PC-9 (cell line): ENCODE data around the gene DIAPH3. TPM values are rescaled to one million over a fixed set of nuclear protein-coding genes. Genes with fewer than 3 reads are reported as not detected.

Source experiments
- BruUV-seq: library from RNA; stranded (reverse); fragments of 400-500 nt; replicated peaks from 2 replicates; lab custom pipeline; 2021; lab: Mats Ljungman, UMichigan
- CTCF ChIA-PET: fragments of 300-600 bp; sonication (Branson Sonifier 250); formaldehyde crosslinking; loops from one replicate; lab custom pipeline; 2022; ENCODE audit warnings: antibody characterized with exemption; lab: Charles Lee
- POLR2A ChIA-PET: fragments of 300-600 bp; sonication (Branson Sonifier 250); formaldehyde crosslinking; loops from one replicate; lab custom pipeline; 2022; ENCODE audit warnings: antibody characterized with exemption; ENCODE audit not compliant: unreplicated experiment; lab: Charles Lee
- DNase-seq, 2 experiments: peaks; one replicate each; pipeline versions ENCODE4 v3.0.0 to v3.0.0-alpha.2; 2015 to 2022; ENCODE audit warnings: mixed read lengths in 1 of 2
- H2AFZ ChIP-seq: fragments of 200-600 bp; sonication (generic); 2 replicates; pipeline ENCODE4 v1.8.1; 2017; ENCODE audit warnings: antibody characterized with exemption
- H3F3A ChIP-seq: fragments of 200-600 bp; sonication (generic); 2 replicates; pipeline ENCODE4 v1.8.1; 2017; ENCODE audit warnings: antibody characterized with exemption, mild to moderate bottlenecking, low read depth; ENCODE audit not compliant: insufficient read depth
- H3K27ac ChIP-seq: fragments of 200-600 bp; sonication (generic); 2 replicates; pipeline ENCODE4 v1.6.1; 2016; ENCODE audit warnings: mixed run types
- H3K27me3 ChIP-seq: fragments of 200-600 bp; sonication (generic); 2 replicates; pipeline ENCODE4 v1.6.1; 2016; ENCODE audit warnings: low read depth, mixed run types; ENCODE audit not compliant: insufficient read depth
- H3K36me3 ChIP-seq: fragments of 200-600 bp; sonication (generic); 2 replicates; pipeline ENCODE4 v1.6.1; 2016; ENCODE audit warnings: low read depth, mixed run types
- H3K4me1 ChIP-seq: fragments of 200-600 bp; sonication (generic); replicated peaks from 2 replicates; pipeline ENCODE4 v1.6.1; 2016; ENCODE audit warnings: mixed run types; ENCODE audit not compliant: insufficient read depth
- H3K4me2 ChIP-seq: fragments of 200-600 bp; sonication (generic); 2 replicates; pipeline ENCODE4 v1.6.1; 2017; ENCODE audit warnings: mixed run types
- H3K4me3 ChIP-seq: fragments of 200-600 bp; sonication (generic); 2 replicates; pipeline ENCODE4 v1.6.1; 2016; ENCODE audit warnings: mixed run types
- H3K79me2 ChIP-seq: fragments of 200-600 bp; sonication (generic); 2 replicates; pipeline ENCODE4 v1.6.1; 2017; ENCODE audit warnings: low read depth, mixed run types
- H3K9me2 ChIP-seq: fragments of 200-600 bp; sonication (generic); 2 replicates; pipeline ENCODE4 v1.8.1; 2017; ENCODE audit warnings: mild to moderate bottlenecking; ENCODE audit not compliant: insufficient read depth
- H3K9me3 ChIP-seq: fragments of 200-600 bp; sonication (generic); 2 replicates; pipeline ENCODE4 v1.8.1; 2016; ENCODE audit warnings: low read depth; ENCODE audit not compliant: insufficient read depth
- H4K20me1 ChIP-seq: fragments of 200-600 bp; sonication (generic); 2 replicates; pipeline ENCODE4 v1.8.1; 2017; ENCODE audit not compliant: insufficient read depth
- CTCF ChIP-seq: fragments of 200-600 bp; sonication (generic); conservative IDR thresholded peaks from 2 replicates; pipeline ENCODE4 v1.6.1; 2017; ENCODE audit warnings: mixed run types, antibody characterized with exemption, mild to moderate bottlenecking, moderate library complexity
- EZH2 ChIP-seq: fragments of 200-600 bp; sonication (generic); IDR thresholded peaks from 2 replicates; pipeline ENCODE4 v1.8.0; 2017; ENCODE audit warnings: antibody characterized with exemption, low read depth
- intact Hi-C: fragments of 100-400 bp; cut with micrococcal nuclease; formaldehyde crosslinking; loops from one replicate; pipeline ENCODE4 v1.10.0; 2022; ENCODE audit not compliant: unreplicated experiment
- total RNA-seq: library from RNA; stranded (reverse); gene quantifications from 2 replicates; pipeline ENCODE4 v1.2.3, GENCODE V29; 2021

The DIAPH3 gene
- total RNA-seq, 1 experiment from 2014 or later: 39.3 TPM

GRCh38 chr13:59975807-59976435, 187.8 kb downstream of the DIAPH3 start:
- Histone ChIP-seq H4K20me1 (no peaks in the 10 kb centered on the region), H3K36me3 (no peaks in the 10 kb centered on the region), H2AFZ (no peak overlapping the region), H3K27ac (no peak overlapping the region), H3K9me2 (no peaks in the 10 kb centered on the region), H3K9me3 (no peaks in the 10 kb centered on the region), H3K4me1 (no peaks in the 10 kb centered on the region), H3K27me3 (no peaks in the 10 kb centered on the region), H3K79me2 (no peaks in the 10 kb centered on the region), H3K4me2 (no peak overlapping the region), H3F3A (no peaks in the 10 kb centered on the region), H3K4me3 (no peak overlapping the region)
- POLR2A ChIA-PET: no interaction called here
- DNase-seq: no peak
- CTCF ChIA-PET: no interaction called here
- intact Hi-C loops: no loop called here
- no TSS peak for BruUV-seq
- TF ChIP-seq CTCF: no peak
- TF ChIP-seq EZH2: no peak

- no TSS peak for BruUV-seq
- no peaks in the 10 kb centered on the region; the same call in 1 of the 2 replicates for H4K20me1 ChIP-seq
- POLR2A ChIA-PET: no interaction called here
- intact Hi-C loops: no loop called here
- H3K4me3 ChIP-seq: no peak overlapping the region
- no peaks in the 10 kb centered on the region for H3K4me1 ChIP-seq
- no peak for DNase-seq
- H3K9me3 ChIP-seq: no peaks in the 10 kb centered on the region
- H3K27me3 ChIP-seq: no peaks in the 10 kb centered on the region
- H3F3A ChIP-seq: no peaks in the 10 kb centered on the region
- no peak overlapping the region for H3K4me2 ChIP-seq
- no peak overlapping the region for H2AFZ ChIP-seq
- TF ChIP-seq EZH2 (no peak), CTCF (no peak)
- no peaks in the 10 kb centered on the region for H3K9me2 ChIP-seq
- no peak overlapping the region for H3K27ac ChIP-seq
- H3K36me3 ChIP-seq: no peaks in the 10 kb centered on the region
- H3K79me2 ChIP-seq: no peaks in the 10 kb centered on the region
- CTCF ChIA-PET: no interaction called here
Measured at GRCh38 chr13:59970847-59971246, 192.9 kb downstream of the DIAPH3 start.

GRCh38 chr13:59963827-59964226, 199.9 kb downstream of the DIAPH3 start:
- intact Hi-C loops: no loop called here
- no TSS peak for BruUV-seq
- POLR2A ChIA-PET: no interaction called here

More at GRCh38 chr13:59963827-59964226, 199.9 kb downstream of the DIAPH3 start:
- H2AFZ ChIP-seq: no peak overlapping the region
- H3K9me3 ChIP-seq: no peaks in the 10 kb centered on the region
- CTCF ChIA-PET: no interaction called here
- TF ChIP-seq CTCF (no peak), EZH2 (no peak)
- H3K9me2 ChIP-seq: no peaks in the 10 kb centered on the region
- no peaks in the 10 kb centered on the region; the same call in 1 of the 2 replicates for H4K20me1 ChIP-seq
- no peaks in the 10 kb centered on the region for H3K36me3 ChIP-seq
- H3K79me2 ChIP-seq: no peaks in the 10 kb centered on the region
- no peak overlapping the region for H3K4me3 ChIP-seq
- H3K27ac ChIP-seq: no peak overlapping the region
- no peak overlapping the region for H3K4me2 ChIP-seq
- no peaks in the 10 kb centered on the region for H3F3A ChIP-seq
- H3K27me3 ChIP-seq: no peaks in the 10 kb centered on the region
- no peaks in the 10 kb centered on the region for H3K4me1 ChIP-seq
- no peak for DNase-seq
